ENCODE measurements around the gene MYLK4.

The MYLK4 gene

GRCh38 chr6:2624177-2624576, 126.5 kb downstream of the MYLK4 start:
- DNase-seq, result no peak

GRCh38 chr6:2623295-2623694, 127.4 kb downstream of the MYLK4 start:
- DNase-seq, result no peak

- no peak for DNase-seq
Observed at GRCh38 chr6:2622671-2623070, 128.1 kb downstream of the MYLK4 start.

GRCh38 chr6:2619651-2620050, 131.1 kb downstream of the MYLK4 start:
- no peak for DNase-seq

- DNase-seq, result no peak
Observed at GRCh38 chr6:2617729-2618128, 133.0 kb downstream of the MYLK4 start.

- DNase-seq, result no peak
Observed at GRCh38 chr6:2616811-2617210, 133.9 kb downstream of the MYLK4 start.

GRCh38 chr6:2615251-2615650, 135.5 kb downstream of the MYLK4 start:
- DNase-seq, result no peak

GRCh38 chr6:2614846-2615245, 135.9 kb downstream of the MYLK4 start:
- no peak for DNase-seq

GRCh38 chr6:2614155-2614554, 136.6 kb downstream of the MYLK4 start:
- no peak for DNase-seq

Data from NCI-H526 treated with DMSO at 0.1 percent for 48 hours (cell line).